MM.1S (cell line): ENCODE data around the gene SLC38A1.

Source experiments
- DNase-seq: peaks from one replicate; pipeline ENCODE4 v3.0.0-alpha.2; 2015
- H2AFZ ChIP-seq: fragments of 300-600 bp; sonication (generic); 2 replicates; pipeline ENCODE4 v1.6.0; 2016; ENCODE audit warnings: antibody characterized with exemption, low read length
- H3F3A ChIP-seq: fragments of 300-600 bp; sonication (generic); 2 replicates; pipeline ENCODE4 v1.6.1; 2016; ENCODE audit warnings: mild to moderate bottlenecking, antibody characterized with exemption, low read length, moderate library complexity, mixed read lengths; ENCODE audit not compliant: insufficient read depth
- H3K27ac ChIP-seq: fragments of 300-600 bp; sonication (generic); 2 replicates; pipeline ENCODE4 v1.5.1; 2016; ENCODE audit warnings: mild to moderate bottlenecking, low read length
- H3K27me3 ChIP-seq: fragments of 300-600 bp; sonication (generic); replicated peaks from 2 replicates; pipeline ENCODE4 v1.6.0; 2016; ENCODE audit warnings: low read length; ENCODE audit not compliant: insufficient read depth
- H3K36me3 ChIP-seq: fragments of 300-600 bp; sonication (generic); replicated peaks from 2 replicates; pipeline ENCODE4 v1.6.1; 2016; ENCODE audit warnings: mild to moderate bottlenecking, low read length, mixed read lengths; ENCODE audit not compliant: insufficient read depth
- H3K4me1 ChIP-seq: fragments of 300-600 bp; sonication (generic); 2 replicates; pipeline ENCODE4 v1.6.1; 2016; ENCODE audit warnings: low read length, mixed read lengths
- H3K4me2 ChIP-seq: fragments of 300-600 bp; sonication (generic); 2 replicates; pipeline ENCODE4 v1.6.0; 2016; ENCODE audit warnings: low read depth, low read length
- H3K4me3 ChIP-seq: fragments of 300-600 bp; sonication (generic); 2 replicates; pipeline ENCODE4 v1.5.1; 2016; ENCODE audit warnings: low read length, mixed read lengths
- H3K79me2 ChIP-seq: fragments of 300-600 bp; sonication (generic); 2 replicates; pipeline ENCODE4 v1.6.1; 2016; ENCODE audit warnings: mixed run types, low read length, mixed read lengths
- H3K9ac ChIP-seq: fragments of 300-600 bp; sonication (generic); 2 replicates; pipeline ENCODE4 v1.6.1; 2016; ENCODE audit warnings: low read length, mixed read lengths
- H3K9me2 ChIP-seq: fragments of 300-600 bp; sonication (generic); replicated peaks from 2 replicates; pipeline ENCODE4 v1.6.1; 2016; ENCODE audit warnings: mild to moderate bottlenecking, low read length, mixed read lengths; ENCODE audit not compliant: insufficient read depth
- H3K9me3 ChIP-seq: fragments of 300-600 bp; sonication (generic); replicated peaks from 2 replicates; pipeline ENCODE4 v1.6.1; 2016; ENCODE audit warnings: mild to moderate bottlenecking, low read length, mixed read lengths; ENCODE audit not compliant: insufficient read depth
- H4K20me1 ChIP-seq: fragments of 300-600 bp; sonication (generic); 2 replicates; pipeline ENCODE4 v1.6.1; 2016; ENCODE audit warnings: mild to moderate bottlenecking, low read length, moderate library complexity, mixed read lengths; ENCODE audit not compliant: insufficient read depth
- CTCF ChIP-seq: fragments of 300-600 bp; sonication (generic); IDR thresholded peaks from 2 replicates; pipeline ENCODE4 v1.5.1; 2016; ENCODE audit warnings: antibody characterized with exemption, low read length, mixed read lengths
- EZH2 ChIP-seq: fragments of 300-600 bp; sonication (generic); optimal IDR thresholded peaks from 2 replicates; pipeline ENCODE3; 2017; ENCODE audit warnings: low read depth, mild to moderate bottlenecking, antibody characterized with exemption, low read length, mixed read lengths
- EZH2phosphoT487 ChIP-seq: fragments of 300-600 bp; sonication (generic); IDR thresholded peaks from 2 replicates; pipeline ENCODE4 v1.6.1; 2018; ENCODE audit warnings: antibody characterized with exemption, low read length

Gene SLC38A1

GRCh38 chr12:46234000-46234399 is 34.8 kb downstream of the SLC38A1 start:
- peaks cover 96% of the 10 kb centered on the region for H3K79me2 ChIP-seq
- H3K4me2 ChIP-seq, result no peak overlapping the region
- H3K9me3 ChIP-seq, result no peaks in the 10 kb centered on the region
- H3K27me3 ChIP-seq, result no peaks in the 10 kb centered on the region
- H3K4me1 ChIP-seq, result no peaks in the 10 kb centered on the region
- TF ChIP-seq EZH2 (no peak), CTCF (no peak), EZH2phosphoT487 (no peak)
- no peak overlapping the region for H3K27ac ChIP-seq
- no peaks in the 10 kb centered on the region for H4K20me1 ChIP-seq
- no peaks in the 10 kb centered on the region for H3K9me2 ChIP-seq
- DNase-seq, result no peak
- no peak overlapping the region for H2AFZ ChIP-seq
- H3K9ac ChIP-seq, result no peak overlapping the region
- no peaks in the 10 kb centered on the region for H3F3A ChIP-seq
- H3K4me3 ChIP-seq, result no peak overlapping the region
- H3K36me3 ChIP-seq, result no peaks in the 10 kb centered on the region; the same call in 1 of the 2 replicates

- H3K4me2 ChIP-seq, result no peak overlapping the region
- no peaks in the 10 kb centered on the region for H4K20me1 ChIP-seq
- H3K27me3 ChIP-seq, result no peaks in the 10 kb centered on the region
- H3K4me3 ChIP-seq, result no peak overlapping the region
- no peaks in the 10 kb centered on the region for H3K4me1 ChIP-seq
- no peak overlapping the region for H3K9ac ChIP-seq
- no peak overlapping the region for H2AFZ ChIP-seq
- no peak for TF ChIP-seq CTCF
- TF ChIP-seq EZH2phosphoT487, result no peak
- TF ChIP-seq EZH2, result no peak
- H3F3A ChIP-seq, result no peaks in the 10 kb centered on the region
- no peak for DNase-seq
- no peaks in the 10 kb centered on the region; the same call in 1 of the 2 replicates for H3K36me3 ChIP-seq
- H3K79me2 ChIP-seq, result peaks cover 97% of the 10 kb centered on the region
- H3K27ac ChIP-seq, result no peak overlapping the region
- H3K9me3 ChIP-seq, result no peaks in the 10 kb centered on the region
- H3K9me2 ChIP-seq, result no peaks in the 10 kb centered on the region
Observed at GRCh38 chr12:46233423-46233822, 35.4 kb downstream of the SLC38A1 start.

DNA sequence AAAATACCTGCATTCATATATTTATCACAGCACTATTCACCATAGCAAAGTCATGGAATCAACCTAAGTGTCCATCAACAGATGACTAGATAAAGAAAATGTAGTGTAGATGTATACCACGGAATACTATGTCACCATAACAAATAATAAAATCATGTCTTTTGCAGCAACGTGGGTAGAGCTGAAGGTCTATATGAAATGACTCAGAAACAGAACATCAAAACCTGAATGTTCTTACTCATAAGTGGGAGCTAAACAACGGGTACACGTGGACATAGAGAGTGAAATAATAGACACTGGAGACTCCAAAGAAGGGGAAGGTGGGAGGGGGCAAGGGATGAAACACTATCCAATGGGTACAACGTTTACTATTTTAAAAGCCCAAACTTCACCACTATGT is 37.9 kb downstream of the SLC38A1 start:
- H3K4me1 ChIP-seq, result no peaks in the 10 kb centered on the region
- no peak for TF ChIP-seq CTCF
- no peak for TF ChIP-seq EZH2phosphoT487
- TF ChIP-seq EZH2, result no peak
- peaks cover 89% of the 10 kb centered on the region for H3K79me2 ChIP-seq
- H3K9me3 ChIP-seq, result no peaks in the 10 kb centered on the region
- no peaks in the 10 kb centered on the region; the same call in none of the 2 replicates for H3K36me3 ChIP-seq
- H3K9me2 ChIP-seq, result no peaks in the 10 kb centered on the region
- no peak overlapping the region for H3K9ac ChIP-seq
- H2AFZ ChIP-seq, result no peak overlapping the region
- no peaks in the 10 kb centered on the region for H3K27me3 ChIP-seq
- DNase-seq, result no peak
- H4K20me1 ChIP-seq, result 0 out of 2 replicates have a peak, but pooled peaks cover 6% of the 10 kb centered on the region
- H3K27ac ChIP-seq, result no peak overlapping the region
- no peak overlapping the region for H3K4me3 ChIP-seq
- no peak overlapping the region for H3K4me2 ChIP-seq
- no peaks in the 10 kb centered on the region for H3F3A ChIP-seq
